Activated CD8-positive, alpha-beta memory T cell treated with anti-CD3 and anti-CD28 coated beads, Interleukin-2, amount 50 U/mL, for 48 hours (primary cell): ENCODE data around the gene ANO1.

Experiments used
- DNase-seq: peaks from one replicate; pipeline ENCODE4 v3.0.0-alpha.2; 2020

ANO1 gene

DNA sequence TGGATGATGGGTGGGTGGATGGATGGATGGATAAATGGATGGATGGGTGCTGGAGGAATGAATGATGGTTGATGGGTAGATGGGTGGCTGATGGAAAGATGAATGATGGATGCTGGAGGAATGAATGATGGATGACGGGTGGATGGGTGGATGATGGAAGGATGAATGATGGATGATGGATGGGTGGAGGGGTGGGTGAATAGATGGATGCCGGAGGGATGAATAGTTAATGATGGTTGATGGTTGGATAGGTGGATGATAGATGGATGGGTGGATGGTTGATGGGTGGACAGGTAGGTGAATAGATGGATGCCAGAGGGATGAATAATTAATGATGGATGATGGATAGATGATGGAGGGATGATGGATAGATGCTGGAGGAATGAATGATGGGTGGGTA is 41.4 kb downstream of the ANO1 start:
- no peak for DNase-seq

DNA sequence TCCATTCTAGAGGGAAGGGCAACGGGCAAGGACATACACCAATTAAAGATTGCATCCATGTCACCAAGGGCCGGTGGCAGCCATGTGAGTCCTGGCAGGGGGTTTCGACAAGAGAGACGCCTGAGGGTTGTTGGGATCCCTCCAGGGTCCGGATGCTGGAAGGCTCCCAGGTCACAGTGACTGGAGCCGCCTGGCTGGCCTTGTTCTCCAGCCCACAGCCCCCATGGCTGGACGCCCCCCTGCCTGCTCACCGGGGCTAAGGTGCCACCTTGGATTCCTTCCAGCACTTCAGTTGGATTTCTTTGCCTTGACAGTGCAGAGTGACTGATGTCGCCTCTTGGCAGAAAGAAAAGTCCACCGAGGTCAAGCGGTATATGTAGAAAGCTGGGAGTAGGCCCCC is 42.6 kb downstream of the ANO1 start:
- no peak for DNase-seq

DNA sequence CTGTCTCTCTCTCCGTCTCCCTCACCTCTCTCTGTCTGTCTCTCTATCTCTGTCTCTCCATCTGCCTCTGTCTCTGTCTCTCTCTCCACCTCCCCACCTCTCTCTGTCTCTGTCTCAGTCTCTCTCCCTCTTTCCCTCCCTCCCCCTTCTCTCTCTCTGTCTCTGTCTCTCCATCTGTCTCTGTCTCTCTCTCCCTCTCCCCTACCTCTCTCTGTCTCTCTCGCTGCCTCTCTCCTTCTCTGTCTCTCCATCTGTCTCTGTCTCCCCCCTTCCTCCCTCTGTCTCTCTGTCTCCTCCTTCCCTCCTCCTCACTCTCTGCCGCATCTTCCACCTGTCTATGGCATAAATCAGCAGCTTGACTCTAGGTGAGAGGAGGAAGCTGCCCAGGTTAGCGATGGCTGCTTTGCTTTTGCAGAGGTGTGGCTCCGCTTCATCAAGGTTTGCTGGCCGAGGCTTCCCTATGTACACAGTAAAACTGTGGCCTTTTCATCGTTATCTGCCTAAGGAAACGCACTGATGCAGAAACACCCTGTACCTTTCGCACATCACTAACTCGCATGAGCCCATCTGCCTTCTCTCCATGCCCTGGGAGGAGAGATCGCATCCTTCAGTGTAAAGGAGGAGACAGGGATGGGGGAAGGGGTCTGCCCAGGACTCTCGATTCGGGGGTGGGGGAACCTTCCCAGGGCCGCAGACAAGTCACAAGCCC is 44.5 kb downstream of the ANO1 start:
- DNase-seq, result no peak

DNA sequence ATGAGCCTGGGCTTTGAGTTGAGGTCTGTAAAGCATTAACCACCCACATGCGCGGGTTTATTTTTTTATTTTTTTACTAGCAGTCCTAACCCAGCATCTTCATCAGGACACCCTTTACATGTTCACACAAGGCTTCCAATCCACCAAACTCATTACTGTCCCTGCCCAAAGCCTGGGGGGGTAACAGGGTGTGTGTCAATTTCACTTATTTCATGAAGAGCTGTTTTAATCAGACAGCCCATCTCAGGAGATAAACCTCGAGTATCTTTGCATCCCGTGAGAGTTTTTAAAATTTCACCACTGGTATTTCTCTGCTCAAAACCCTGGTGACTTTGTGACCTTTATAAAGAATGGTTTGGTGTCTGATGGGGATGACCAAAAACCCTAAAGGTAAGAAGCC is 45.6 kb downstream of the ANO1 start:
- DNase-seq, result no peak

DNA sequence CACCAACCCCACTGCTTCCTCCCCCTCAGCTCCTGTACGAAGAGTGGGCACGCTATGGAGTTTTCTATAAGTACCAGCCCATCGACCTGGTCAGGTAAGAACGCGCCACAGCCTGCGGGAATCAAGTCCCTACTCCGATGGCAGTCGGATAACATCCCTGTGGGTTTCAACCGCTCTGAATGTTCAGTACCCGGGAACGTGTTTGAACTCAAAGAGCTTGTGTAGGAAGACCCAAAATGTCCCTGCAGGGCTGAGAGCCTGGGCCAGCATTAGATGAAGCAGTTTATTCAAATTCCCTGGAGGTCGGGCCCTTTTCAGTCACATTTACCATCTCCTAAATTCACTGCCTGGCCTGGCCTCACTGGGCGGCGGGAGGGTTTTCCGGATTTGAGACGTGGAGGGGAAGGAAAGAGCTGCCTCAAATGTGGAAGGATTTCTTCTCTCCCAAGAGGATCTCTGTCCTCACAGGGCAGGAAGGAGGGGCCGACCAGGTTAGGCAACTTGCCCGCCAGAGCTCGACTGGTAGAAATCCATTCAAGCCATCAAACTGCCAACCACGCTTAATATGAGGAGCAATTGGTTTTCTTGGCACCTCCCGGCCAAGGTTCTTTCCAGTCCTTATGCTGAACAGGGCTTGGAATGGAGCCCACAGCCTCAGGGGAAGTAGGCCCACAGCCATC is 46.3 kb downstream of the ANO1 start:
- DNase-seq, result no peak

DNA sequence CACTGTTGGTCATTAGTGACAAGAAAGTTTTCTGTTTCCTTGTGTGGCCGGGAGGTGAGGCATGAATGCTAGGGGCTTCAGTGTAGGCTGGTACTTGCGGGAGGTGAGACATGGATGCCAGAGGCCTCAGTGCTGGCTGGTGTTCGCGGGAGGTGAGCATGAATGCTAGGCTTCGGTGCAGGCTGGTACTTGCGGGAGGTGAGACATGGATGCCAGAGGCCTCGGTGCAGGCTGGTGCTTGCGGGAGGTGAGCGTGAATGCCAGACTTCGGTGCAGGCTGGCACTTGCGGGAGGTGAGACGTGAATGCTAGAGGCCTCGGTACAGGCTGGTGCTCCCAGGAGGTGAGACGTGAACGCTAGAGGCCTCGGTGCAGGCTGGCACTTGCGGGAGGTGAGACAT is 48.4 kb downstream of the ANO1 start:
- DNase-seq, result no peak

DNA sequence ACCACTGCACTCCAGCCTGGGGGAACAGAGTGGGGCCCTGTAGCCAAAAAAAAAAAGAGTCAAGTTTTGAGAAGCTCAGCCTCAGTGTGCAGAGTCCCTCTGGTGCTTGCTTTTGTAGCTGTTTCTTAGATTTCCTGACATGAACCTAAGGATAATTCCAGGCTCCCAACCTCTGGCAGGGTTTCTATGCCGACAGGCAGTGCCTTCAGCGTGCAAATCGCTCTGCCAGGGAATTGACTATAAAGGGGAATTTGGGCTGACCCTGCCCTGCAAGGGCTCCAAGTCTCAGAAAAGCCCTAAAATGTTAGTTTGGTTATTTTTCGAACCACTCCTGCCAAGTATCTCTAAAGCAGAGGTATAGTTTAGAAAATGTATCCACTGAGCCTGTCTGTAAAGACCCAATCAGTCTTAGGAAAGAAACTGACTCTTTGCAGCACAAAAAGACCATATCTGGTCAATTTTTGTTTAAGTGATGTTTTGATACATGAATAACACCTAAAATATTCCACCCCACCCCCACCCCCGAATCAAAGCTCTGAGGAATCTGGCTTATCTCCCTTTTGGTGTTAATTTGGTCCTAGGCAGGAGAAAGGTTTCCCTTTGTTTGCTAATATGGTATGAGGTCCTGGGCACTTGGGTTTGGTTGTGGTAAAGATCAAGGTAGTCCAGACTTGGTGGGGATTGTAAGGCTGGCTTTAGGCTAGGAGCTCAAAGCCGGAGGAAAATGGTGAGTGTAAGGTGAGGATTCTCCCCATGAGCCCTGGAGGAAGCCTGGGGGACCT is 49.7 kb downstream of the ANO1 start:
- no peak for DNase-seq

DNA sequence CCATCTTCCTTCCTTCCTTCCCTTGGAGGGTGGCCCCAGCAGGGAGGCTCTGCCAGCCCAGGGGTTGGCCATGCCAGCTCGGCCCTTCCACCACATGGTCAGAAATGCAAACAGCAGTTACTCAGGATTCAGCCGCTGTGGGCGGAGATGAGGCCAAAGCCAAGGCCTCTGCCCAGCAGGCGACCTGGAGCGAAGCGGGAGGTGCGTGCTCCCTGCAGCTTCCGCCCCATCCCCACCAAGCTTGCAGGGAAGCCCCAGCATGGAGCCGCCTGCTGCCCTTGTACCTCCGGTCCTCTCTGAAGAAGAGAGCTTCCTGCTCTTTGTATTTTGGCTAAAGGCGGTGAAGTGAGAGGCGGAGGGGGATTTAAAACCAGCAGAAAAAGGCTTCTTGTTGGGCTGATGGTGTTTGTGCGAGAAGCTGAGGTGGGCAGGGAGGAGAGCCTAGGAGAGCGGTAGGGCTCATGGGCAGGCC is 50.4 kb downstream of the ANO1 start:
- DNase-seq, result no peak

DNA sequence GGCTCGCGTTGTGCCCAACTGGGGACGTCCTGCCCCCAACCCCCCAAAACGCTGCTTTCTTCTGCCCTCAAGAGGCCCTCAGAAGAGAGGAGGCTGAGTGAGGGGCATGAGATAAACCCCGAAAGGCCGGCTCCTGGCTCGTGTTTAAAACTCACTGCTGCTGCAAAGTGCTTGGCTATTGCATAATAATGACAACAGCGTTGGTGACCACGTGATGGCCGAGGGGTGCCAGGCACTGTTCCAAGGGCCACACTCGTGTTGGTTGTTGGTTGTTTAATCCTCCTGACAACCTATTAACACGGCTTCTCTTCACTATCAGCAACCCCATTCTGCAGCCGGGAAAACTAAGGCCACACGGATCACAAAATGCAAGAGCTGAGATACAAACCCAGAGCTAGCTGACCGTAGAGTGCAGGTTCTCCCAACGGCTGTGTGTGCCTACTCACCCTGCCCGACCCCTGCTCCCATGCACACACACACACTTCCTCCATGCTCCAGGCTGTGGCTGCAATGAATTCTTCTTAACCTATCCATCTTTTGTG is 51.0 kb downstream of the ANO1 start:
- DNase-seq, result no peak

DNA sequence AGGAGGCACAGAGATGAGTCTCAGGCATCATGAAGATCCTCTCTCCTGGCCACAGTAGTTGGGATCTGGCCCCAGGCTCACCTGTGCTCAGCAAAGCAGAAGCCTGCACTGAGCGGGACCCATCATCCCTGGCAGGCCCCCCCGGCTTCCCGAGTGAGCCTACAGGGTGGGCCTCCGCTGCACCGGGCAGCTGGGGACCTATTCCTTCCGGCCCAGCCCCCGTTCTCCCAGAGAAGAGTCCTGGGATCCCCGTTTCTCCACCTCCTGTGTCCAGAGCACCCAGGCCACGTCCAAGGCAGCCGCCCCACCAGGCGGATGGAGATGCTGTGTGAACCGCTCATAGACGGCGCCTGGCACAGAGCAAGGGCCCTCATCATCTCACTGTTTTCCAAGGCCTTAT is 52.5 kb downstream of the ANO1 start:
- DNase-seq, result no peak

DNA sequence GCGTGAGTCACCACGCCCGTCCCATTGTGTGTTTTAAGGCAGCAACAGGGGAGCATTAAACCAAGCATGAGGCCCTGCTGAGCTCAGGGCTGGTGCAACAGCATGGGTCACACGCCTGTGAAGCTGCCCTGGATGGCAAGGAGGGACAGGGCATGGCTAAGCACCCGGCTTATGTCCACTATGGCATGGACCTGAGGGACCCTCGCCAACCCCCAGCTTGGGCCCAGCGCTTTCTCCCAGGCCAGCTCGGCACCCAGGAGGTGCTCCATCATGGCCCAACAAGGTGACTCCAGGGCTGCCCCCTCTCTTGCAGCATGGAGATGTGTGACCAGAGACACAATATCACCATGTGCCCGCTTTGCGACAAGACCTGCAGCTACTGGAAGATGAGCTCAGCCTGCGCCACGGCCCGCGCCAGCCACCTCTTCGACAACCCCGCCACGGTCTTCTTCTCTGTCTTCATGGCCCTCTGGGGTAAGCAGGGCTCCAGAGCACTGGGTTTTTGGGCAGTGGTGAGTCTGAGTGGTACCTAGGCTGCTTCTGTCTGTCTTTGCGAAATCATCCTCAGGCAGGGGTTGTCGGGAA is 53.6 kb downstream of the ANO1 start:
- no peak for DNase-seq

DNA sequence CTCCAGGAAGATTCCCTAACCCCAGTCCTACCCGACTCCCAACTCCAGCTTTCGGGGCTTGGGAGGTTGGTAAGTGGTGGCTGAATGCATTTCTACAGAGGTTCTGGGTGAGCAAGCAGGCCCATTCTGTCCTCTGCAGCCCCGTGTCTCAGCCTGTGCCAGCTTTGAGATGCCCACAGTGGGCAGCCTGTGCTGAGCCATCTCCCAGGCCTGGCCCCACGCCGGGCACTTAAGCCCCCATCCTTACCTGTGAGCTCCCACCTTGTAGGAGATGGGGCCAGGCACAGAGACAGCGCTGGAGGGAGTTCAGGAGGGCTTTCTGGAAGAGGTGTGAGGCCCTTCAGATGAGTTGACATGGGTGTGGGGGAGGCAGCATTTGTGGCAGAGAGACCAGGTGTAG is 54.5 kb downstream of the ANO1 start:
- no peak for DNase-seq

DNA sequence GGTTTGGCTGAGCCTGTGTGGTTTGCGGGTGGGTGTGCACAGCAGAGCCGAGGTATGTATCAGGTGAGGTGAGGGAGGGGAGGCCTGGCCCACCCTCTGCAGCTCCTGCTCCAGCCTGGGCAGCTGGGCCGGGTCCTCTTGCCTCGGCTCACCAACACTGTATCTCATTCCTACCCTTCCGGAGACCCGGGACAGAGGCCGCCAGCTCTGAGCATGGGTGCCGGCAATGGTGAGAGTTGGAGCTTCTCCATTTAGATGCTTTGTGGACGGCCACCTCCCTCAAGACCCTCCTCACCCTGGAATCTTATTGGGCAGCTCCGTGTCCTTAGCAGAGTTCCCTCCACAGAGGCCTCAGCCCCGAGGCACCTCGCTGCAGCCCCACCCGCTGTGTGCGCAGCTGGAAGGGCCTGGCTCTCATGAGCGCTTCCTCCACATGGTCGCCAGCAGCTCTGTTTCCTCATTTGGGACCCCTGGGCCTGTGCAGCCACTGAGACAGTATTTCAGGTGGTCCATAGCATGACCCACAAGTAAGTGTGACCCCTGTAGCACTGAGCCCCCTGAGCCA is 55.7 kb downstream of the ANO1 start:
- DNase-seq, result no peak

DNA sequence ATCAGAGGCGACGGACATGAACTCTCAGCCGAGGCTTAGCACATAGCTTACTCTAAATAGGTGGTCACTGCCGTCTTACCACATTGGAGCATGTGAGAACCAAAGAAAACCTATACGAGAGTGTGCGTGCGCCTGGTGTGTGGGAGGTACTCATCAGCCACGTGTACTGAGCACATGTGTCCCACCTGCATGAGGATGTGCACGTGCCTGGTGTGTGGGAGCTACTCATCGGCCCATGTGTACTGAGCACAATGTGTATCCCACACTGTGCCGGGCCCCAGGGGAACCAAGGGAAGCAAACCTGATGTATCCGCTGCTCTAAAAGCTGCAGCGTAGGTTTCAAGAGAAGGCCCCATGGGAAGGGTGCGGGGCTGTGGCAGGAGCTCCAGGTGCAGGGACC is 56.4 kb downstream of the ANO1 start:
- DNase-seq, result no peak

DNA sequence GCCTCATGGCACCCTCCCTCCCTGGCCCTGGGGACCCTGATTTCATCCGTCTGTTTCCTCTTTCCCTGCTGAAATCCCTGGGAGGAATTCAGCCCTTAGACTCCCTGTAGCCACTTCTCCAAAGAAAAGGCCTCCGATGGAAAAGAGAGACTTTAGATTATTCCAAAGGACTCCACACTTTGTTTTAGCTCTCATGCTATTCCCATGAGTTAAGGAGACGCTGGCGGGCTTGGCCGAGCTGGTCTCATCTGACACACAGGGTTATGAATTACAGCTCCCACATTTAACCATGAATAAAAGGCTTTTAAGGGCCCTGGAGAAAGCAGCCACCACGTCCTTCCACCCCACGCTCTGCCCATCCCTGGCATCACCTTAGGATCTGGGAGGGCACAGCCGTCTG is 57.0 kb downstream of the ANO1 start:
- no peak for DNase-seq

DNA sequence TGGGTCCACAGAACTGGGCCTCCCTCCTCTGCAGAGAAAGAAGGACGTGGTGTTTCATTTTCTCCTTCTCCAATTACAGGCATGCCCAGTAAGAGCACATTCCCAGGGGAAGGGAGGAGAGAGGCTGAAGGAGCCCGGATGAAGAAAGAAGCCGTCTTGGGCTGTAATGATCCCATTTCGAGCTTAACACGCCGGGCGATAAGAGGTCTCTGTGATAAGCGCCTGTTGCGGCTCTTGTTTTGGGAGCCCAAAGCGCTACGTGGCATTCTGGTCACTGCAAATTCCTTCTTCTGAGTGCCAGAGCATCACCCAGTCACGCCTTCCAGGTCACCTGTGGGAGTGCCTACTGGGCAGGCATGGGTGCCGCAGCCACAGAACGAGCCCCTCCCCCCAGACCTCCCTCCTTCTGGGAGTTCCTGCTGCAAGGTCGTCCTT is 57.5 kb downstream of the ANO1 start:
- DNase-seq, result no peak

DNA sequence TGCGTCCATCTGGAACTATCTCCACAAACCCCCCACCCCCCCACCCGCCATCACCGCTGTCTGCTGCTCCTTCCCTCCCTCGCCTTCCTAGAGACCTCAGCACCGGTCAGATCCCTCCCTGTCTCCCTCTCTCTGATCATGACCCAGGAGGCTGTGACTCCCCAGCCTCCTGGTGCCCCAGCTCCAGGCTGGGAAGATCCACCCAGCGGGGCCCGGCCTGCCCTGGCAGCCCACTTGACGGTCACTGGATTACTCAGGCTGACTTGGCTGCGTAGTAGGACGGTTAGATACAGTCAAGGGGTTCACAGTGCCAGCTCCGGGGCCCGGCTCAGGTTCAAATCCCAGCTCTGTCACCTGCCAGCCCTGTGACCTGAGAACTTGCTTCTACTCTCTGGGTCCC is 59.3 kb downstream of the ANO1 start:
- no peak for DNase-seq

DNA sequence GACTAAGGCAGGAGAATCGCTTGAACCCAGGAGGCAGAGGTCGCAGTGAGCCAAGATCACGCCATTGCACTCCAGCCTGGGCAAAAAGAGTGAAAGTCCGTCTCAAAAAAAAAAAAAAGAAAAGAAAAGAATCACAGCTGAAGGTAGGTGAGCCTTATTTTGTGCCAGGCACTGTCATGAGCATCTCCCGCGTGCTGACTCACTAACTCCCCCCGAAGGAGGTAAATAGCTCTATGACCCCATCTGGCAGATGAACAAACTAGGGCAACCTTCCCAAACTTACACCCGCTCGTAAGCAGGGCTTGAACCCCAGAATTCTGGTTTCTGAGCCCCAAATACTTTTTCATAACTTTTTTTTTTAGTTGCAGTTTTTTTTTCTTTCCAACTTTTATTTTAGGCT is 60.3 kb downstream of the ANO1 start:
- no peak for DNase-seq

DNA sequence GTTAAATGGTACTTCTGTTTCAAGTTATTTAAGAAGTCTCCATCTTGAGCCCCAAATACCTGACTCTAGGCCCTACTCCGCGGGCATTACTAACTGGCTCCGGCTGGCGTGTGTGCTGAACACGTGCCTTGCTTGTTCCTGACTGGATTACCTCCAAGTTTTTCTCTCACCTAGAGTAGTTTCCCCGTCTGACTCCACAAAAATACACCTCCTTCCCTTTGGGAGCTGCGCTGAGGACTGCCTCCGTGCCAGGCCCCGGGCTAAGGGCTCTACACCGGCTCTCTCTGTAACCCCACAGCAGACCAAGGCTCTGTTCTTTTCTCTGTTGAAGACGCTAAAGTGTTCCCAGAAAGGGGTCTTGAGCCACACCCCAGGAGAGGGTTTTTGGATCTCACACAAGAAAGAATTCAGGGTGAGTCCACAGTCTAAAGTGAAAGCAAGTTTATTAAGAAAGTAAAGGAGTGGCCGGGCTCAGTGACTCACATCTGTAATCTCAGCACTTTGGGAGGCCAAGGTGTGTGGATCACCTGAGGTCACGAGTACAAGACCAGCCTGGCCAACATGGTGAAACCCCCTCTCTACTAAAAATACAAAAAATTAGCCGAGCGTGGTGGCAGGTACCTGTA is 61.8 kb downstream of the ANO1 start:
- DNase-seq, result no peak

DNA sequence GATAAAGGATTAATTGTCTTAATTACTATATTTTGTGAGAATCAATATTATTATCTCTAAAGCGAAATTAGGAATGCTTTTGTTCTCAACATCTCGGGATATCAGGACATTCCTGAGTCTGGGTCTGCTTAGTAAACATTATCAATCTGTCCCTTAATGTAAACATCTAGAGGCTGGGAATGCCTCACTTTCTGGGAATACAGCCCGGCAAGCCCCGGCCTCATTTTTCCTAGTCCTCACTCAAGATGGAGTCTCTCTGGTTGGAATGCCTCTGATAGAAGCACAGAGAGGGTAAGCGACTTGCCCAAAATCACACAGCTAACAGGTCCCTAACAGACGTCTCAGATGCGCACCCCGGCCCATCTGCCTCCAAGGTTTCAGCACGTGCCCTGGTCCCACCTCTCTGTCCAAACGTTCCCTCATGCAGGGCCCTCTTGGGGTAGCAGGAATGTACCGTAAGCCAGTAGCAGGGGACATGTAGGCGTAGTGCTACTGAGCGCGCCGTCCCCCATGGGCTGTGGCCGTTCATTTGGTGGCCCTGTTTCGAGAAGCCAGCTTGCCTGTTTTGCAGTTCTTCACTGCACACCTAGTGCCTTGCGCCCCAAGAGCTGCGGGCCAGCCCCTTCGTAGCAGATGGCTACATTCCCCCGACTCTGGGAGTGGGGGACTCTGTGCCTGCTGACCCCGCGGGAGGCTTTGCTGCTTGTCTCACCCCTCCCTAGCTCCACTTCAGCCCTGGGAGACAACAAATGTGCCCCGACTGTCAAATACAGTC is 62.8 kb downstream of the ANO1 start:
- DNase-seq, result no peak

DNA sequence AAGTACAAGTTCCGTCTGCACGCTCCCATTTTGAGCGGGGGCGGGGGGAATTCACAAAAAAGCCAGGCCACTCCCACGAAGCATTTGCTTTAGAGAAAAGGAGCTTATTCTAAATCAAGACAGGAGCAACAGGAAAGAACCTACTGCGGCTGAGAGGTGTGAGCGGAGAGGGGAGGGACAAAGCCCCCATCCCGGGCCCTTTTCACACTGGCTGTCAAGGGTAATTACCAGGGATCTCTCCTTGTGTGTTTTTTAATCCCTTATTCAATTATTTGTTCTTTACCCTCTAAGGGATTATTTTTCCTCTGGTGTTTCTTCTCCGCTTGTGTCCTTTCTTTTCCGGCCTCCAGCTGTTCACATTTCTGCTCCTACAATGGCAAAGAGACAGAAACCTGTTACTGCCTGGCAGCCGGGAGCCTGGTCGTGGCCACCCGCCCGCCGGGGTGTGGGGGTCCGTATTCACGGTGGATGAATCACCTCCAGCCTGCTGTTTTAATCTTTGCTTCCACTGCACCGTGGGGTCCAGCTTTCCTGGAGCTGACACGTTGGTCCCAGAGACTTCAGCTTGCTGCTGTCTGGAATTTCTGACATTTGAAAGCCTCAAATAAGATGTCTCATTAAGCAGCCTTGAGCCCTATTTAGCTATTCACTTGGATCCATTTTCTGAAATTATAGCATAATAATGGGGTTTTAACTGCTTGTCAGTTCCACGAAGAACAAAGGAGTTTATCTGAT is 63.5 kb downstream of the ANO1 start:
- DNase-seq, result no peak
